GM23248 (cell line): ENCODE measurements around the gene TSPAN4.

ENCODE experiments used
- EZH2 ChIP-seq: fragments of 200-600 bp; sonication (generic); IDR thresholded peaks from 2 replicates; pipeline ENCODE4 v1.6.1; 2018; ENCODE audit warnings: antibody characterized with exemption, mild to moderate bottlenecking; ENCODE audit not compliant: insufficient read depth, poor library complexity, severe bottlenecking
- EZH2phosphoT487 ChIP-seq: fragments of 200-600 bp; sonication (generic); IDR thresholded peaks from 2 replicates; pipeline ENCODE4 v1.6.1; 2018; ENCODE audit warnings: antibody characterized with exemption, moderate library complexity, mild to moderate bottlenecking, low read depth; ENCODE audit not compliant: insufficient read depth

DNA sequence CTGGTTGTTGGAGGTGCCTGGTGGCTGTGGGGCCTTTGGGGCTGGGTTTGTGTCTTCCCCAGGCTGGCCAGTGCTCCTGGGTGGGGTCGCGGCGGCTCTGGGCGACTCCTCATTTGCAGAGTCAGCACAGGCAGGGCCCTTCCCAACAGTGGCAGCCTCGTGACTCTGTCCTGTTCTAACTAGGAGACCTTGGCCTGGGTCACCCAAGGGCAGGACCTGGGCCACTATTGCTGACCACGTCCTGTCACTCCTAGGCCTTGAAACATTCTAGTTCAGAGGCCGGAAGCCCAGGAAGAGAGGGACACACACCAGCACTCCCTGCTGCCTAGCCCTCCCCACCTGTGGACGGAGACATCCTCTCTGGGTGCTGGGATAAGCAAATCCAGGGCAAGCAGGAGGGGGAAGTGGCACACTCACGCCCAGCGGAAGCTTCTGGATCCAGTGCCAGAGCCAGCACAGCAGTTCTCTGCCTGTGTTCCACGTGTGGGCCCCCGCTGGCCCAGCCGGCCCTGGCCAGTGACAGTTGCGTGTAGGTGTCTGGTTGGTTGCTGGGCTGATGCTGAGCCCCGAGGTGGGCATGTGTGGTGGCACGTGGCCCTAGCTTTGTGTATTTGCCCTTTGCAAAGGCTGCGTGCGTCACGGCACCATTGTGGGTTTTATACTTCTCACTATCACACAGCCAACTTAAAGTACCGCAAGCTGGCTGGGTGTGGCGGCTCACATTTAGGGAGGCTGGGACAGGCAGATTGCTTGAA, 72.3 kb downstream of the TSPAN4 start:
- TF ChIP-seq EZH2phosphoT487 (no peak), EZH2 (no peak)
